ENCODE data around the gene ATP8A2. TPM values are rescaled to one million over a fixed set of nuclear protein-coding genes. Genes with fewer than 3 reads are reported as not detected.
A peak's percentile ranks its signal among the peaks of the same experiment; 100 is the strongest.

Gene ATP8A2
- total and polyA plus RNA-seq, 4 donors, result 0.31 to 2.7 (median 1.1) TPM

DNA sequence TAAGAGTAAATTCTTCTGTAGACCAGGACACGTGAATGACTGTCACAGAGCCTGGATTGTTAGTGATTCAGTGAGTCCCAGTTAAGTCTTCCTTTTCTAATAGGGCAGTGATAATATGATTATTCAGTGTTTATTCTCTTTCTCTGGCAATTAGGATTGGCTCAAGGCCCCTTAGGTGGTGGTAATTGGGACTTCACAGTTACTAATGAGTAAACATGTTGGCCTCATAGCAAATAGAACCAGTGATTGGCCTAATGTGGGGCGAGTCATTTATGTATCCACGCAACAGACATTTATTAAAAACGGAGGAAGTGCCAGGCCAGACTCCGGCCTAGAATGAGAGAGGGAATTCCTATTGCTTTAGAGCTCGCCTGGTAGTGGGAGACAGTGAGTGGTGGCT, 607.6 kb downstream of the ATP8A2 start:
- ATAC-seq (ENCODE audit: insufficient read depth, low FRiP score) (no peak), DNase-seq (no peak)

DNA sequence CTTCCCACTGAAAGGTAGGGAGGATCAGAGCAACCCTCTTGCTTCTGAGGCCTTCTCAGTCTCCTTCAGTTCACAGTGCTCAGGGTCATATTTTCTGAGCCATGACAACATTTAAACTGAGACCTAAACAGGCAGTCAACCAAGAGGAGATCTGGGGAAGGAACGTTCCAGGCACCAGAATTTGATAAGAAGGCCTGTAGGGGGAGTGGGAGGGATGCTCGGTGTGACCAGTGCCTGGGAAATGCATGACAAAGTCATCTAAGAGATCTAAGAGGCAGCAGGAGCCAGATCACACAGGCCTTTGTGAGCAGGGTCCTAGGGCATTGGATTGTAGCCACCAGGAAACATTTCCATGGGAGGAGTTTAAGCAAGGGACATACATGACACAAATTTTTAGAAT, 608.5 kb downstream of the ATP8A2 start:
- ATAC-seq (ENCODE audit: insufficient read depth, low FRiP score) (no peak), DNase-seq (peak; percentile 37 to 70 (median 55))
- no peak for TF ChIP-seq CTCF (IDR thresholded peaks at IDR 0.05; ENCODE audit: control extremely low read depth, extremely low read depth)
- Histone ChIP-seq H3K36me3 (ENCODE audit: control insufficient read depth in 4 of 4, insufficient read depth in 4 of 4, low read length in 4 of 4) (no peaks in the 10 kb centered on the region), H3K4me3 (no peak overlapping the region), H3K9me3 (ENCODE audit: control insufficient read depth in 4 of 4, insufficient read depth in 3 of 4, low read length in 3 of 4) (no peaks in the 10 kb centered on the region), H3K4me1 (ENCODE audit: control insufficient read depth in 5 of 5, insufficient read depth in 5 of 5, low read length in 5 of 5) (peaks cover 0 to 5% (median 0%) of the 10 kb centered on the region in 5 donors), H3K27me3 (ENCODE audit: control insufficient read depth in 3 of 3, insufficient read depth in 3 of 3, low read length in 2 of 3) (no peaks in the 10 kb centered on the region), H3K9ac (ENCODE audit: insufficient read depth in 1 of 2, low read length in 2 of 2) (no peak overlapping the region), H3K27ac (ENCODE audit: low read depth in 1 of 2, low read length in 1 of 2) (no peak overlapping the region)
- WGBS, 2 donors, result 21 to 32% methylated on average over 2 of the region's 2 CpGs

More for the DNA sequence above, 607.6 kb downstream of the ATP8A2 start:
- 93% methylated on average over 6 of the region's 6 CpGs for WGBS, 2 donors
- Histone ChIP-seq H3K4me1 (ENCODE audit: control insufficient read depth in 5 of 5, insufficient read depth in 5 of 5, low read length in 5 of 5) (peaks cover 0 to 5% (median 0%) of the 10 kb centered on the region in 5 donors), H3K9ac (ENCODE audit: insufficient read depth in 1 of 2, low read length in 2 of 2) (no peak overlapping the region), H3K36me3 (ENCODE audit: control insufficient read depth in 4 of 4, insufficient read depth in 4 of 4, low read length in 4 of 4) (no peaks in the 10 kb centered on the region), H3K27ac (ENCODE audit: low read depth in 1 of 2, low read length in 1 of 2) (no peak overlapping the region), H3K4me3 (no peak overlapping the region), H3K9me3 (ENCODE audit: control insufficient read depth in 4 of 4, insufficient read depth in 3 of 4, low read length in 3 of 4) (peaks cover 0 to 2% (median 0%) of the 10 kb centered on the region in 4 donors), H3K27me3 (ENCODE audit: control insufficient read depth in 3 of 3, insufficient read depth in 3 of 3, low read length in 2 of 3) (no peaks in the 10 kb centered on the region)
- no peak for TF ChIP-seq CTCF (IDR thresholded peaks at IDR 0.05; ENCODE audit: control extremely low read depth, extremely low read depth)

DNA sequence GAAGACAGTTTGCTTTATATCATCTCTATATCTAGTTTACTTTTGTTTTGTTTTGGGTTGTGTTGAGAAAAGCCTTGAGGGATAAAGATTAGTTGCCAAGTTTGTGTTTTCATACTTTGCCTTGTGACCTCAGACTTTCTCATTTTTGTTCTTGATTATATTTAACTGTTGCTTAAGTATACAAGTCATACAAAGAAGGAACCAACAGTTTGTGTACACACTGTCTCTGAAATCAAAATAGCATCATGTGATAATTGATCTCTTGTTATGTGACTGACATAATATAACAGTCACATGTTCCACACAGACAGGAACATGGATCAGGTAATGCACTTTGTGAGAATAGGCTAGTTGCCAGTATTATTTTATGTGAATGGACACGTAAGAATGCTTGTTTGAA, 609.3 kb downstream of the ATP8A2 start:
- ATAC-seq (ENCODE audit: insufficient read depth, low FRiP score) (no peak), DNase-seq (peak in 2 of 3 donors; percentile 37 to 48)
- no peak overlapping the region for H3K4me3 ChIP-seq
- 71 to 81% methylated on average over 1 of the region's 1 CpG for WGBS, 2 donors
- no peaks in the 10 kb centered on the region for H3K36me3 ChIP-seq (ENCODE audit: control insufficient read depth in 4 of 4, insufficient read depth in 4 of 4, low read length in 4 of 4)
- H3K9ac ChIP-seq (ENCODE audit: insufficient read depth in 1 of 2, low read length in 2 of 2), result no peak overlapping the region
- H3K9me3 ChIP-seq (ENCODE audit: control insufficient read depth in 4 of 4, insufficient read depth in 3 of 4, low read length in 3 of 4), result no peaks in the 10 kb centered on the region
- H3K27ac ChIP-seq (ENCODE audit: low read depth in 1 of 2, low read length in 1 of 2), result no peak overlapping the region
- TF ChIP-seq CTCF (IDR thresholded peaks at IDR 0.05; ENCODE audit: control extremely low read depth, extremely low read depth), result no peak
- H3K27me3 ChIP-seq (ENCODE audit: control insufficient read depth in 3 of 3, insufficient read depth in 3 of 3, low read length in 2 of 3), result no peaks in the 10 kb centered on the region
- peaks cover 0 to 5% (median 0%) of the 10 kb centered on the region in 5 donors for H3K4me1 ChIP-seq (ENCODE audit: control insufficient read depth in 5 of 5, insufficient read depth in 5 of 5, low read length in 5 of 5)

DNA sequence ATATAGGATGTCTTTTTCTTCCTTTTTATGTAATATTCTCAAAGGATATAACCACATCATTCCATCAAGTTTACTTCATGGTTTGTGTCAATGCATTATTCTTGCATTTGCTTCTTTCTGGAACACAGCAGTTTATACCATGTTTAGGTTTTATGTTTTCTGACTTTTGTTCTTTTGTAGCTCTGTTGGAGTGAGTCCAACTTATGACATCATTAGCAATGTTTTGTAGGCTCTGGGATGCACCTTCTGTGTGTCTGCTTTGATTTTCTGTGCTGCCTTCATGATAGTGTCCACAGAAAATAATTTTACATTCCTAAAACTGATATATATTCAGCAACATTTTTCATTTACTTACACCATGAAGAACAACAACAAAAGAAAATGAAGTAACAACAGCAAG, 611.1 kb downstream of the ATP8A2 start:
- H3K9me3 ChIP-seq (ENCODE audit: control insufficient read depth in 4 of 4, insufficient read depth in 3 of 4, low read length in 3 of 4), result no peaks in the 10 kb centered on the region
- DNase-seq (no peak), ATAC-seq (ENCODE audit: insufficient read depth, low FRiP score) (no peak)
- H3K27me3 ChIP-seq (ENCODE audit: control insufficient read depth in 3 of 3, insufficient read depth in 3 of 3, low read length in 2 of 3), result no peaks in the 10 kb centered on the region
- no peak overlapping the region for H3K9ac ChIP-seq (ENCODE audit: insufficient read depth in 1 of 2, low read length in 2 of 2)
- no peak for TF ChIP-seq CTCF (IDR thresholded peaks at IDR 0.05; ENCODE audit: control extremely low read depth, extremely low read depth)
- H3K4me1 ChIP-seq (ENCODE audit: control insufficient read depth in 5 of 5, insufficient read depth in 5 of 5, low read length in 5 of 5), result no peaks in the 10 kb centered on the region
- no peak overlapping the region for H3K27ac ChIP-seq (ENCODE audit: low read depth in 1 of 2, low read length in 1 of 2)
- no peak overlapping the region for H3K4me3 ChIP-seq
- H3K36me3 ChIP-seq (ENCODE audit: control insufficient read depth in 4 of 4, insufficient read depth in 4 of 4, low read length in 4 of 4), result no peaks in the 10 kb centered on the region
